Esophagus muscularis mucosa (tissue), 4 donors: ENCODE measurements around the gene OR10V1.

ENCODE experiments used
- EP300 ChIP-seq: sonication (generic); formaldehyde crosslinking; IDR thresholded peaks from one replicate; pipeline ENCODE4 v1.6.1; 2017; ENCODE audit warnings: antibody characterized with exemption
- POLR2AphosphoS5 ChIP-seq, 2 donors: sonication (generic); formaldehyde crosslinking; IDR thresholded peaks; one replicate each; pipeline ENCODE4 v1.6.1; 2017; ENCODE audit warnings: antibody characterized with exemption in 2 of 2
- TF ChIP-seq, protein P1 (sequence below), 3 experiments: fragments of 200-600 bp in 2 of 3; fragments of 450-650 bp in 1 of 3; sonication (generic) in 2 of 3; IDR thresholded peaks; one replicate each; pipeline ENCODE4 v1.5.1; 2017 to 2019; ENCODE audit warnings: antibody characterized with exemption in 3 of 3, mild to moderate bottlenecking in 2 of 3, moderate library complexity in 1 of 3

DNA sequence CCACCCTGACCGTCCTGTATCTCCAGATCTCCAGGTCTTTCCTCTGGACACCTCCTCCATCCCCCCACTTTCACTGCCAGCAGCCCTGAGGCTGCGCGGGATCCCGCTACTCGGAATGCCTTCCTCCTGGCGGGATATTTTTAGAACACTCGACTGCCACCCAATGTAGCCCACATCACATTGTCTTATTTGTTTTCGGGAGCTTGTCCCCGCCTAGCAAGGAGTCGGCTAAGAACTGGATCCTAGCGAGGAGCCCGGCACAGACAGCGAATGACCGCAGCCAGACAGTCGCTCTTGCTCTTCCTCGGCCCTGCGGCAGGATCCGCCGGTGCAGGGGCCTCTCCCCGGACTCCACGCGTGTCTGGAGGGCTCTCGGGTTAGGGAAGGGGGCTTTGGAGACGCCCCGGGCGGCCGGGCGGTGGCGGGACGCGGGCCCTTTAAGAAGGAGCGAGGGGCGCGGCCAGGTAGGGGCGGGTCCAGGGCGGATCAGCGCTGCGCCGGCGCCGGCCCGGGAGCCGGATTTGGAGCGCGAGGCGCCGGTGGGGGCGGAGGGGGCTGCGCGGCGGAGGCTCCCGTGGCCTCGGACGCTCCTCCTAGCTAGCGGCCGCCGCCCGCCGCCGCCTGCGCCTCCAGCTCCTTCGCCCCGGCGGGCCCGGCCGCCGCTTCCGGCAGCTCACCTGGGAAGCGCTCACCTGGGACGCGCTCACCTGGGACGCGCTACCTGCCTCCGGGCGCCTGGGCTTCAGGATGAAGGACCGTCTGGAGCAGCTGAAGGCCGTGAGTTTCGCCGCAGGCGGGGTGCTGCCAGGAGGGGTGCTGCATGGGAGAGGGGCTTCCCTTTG is 41.4 kb upstream of the OR10V1 start, which contains the start of gene STX3:
- TF ChIP-seq, protein P1, sequence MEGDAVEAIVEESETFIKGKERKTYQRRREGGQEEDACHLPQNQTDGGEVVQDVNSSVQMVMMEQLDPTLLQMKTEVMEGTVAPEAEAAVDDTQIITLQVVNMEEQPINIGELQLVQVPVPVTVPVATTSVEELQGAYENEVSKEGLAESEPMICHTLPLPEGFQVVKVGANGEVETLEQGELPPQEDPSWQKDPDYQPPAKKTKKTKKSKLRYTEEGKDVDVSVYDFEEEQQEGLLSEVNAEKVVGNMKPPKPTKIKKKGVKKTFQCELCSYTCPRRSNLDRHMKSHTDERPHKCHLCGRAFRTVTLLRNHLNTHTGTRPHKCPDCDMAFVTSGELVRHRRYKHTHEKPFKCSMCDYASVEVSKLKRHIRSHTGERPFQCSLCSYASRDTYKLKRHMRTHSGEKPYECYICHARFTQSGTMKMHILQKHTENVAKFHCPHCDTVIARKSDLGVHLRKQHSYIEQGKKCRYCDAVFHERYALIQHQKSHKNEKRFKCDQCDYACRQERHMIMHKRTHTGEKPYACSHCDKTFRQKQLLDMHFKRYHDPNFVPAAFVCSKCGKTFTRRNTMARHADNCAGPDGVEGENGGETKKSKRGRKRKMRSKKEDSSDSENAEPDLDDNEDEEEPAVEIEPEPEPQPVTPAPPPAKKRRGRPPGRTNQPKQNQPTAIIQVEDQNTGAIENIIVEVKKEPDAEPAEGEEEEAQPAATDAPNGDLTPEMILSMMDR (IDR thresholded peaks at IDR 0.05) = no peak
- peak in 1 of 2 donors; percentile 5 for TF ChIP-seq POLR2AphosphoS5 (IDR thresholded peaks at IDR 0.05)
- no peak for TF ChIP-seq EP300
